HG03108 (cell line): ENCODE results near the gene SLAMF6.
"Not testable (repeated sequence)": the region's sequence is repeated elsewhere in the genome, so short reads cannot be mapped to it uniquely, and the experiment has no call there.

Source experiments
- ATAC-seq: cut with Tn5 transposase; IDR thresholded peaks from one replicate; pipeline ENCODE4 v1.9.1; 2021; ENCODE audit warnings: moderate library complexity; ENCODE audit not compliant: unreplicated experiment

The SLAMF6 gene

DNA sequence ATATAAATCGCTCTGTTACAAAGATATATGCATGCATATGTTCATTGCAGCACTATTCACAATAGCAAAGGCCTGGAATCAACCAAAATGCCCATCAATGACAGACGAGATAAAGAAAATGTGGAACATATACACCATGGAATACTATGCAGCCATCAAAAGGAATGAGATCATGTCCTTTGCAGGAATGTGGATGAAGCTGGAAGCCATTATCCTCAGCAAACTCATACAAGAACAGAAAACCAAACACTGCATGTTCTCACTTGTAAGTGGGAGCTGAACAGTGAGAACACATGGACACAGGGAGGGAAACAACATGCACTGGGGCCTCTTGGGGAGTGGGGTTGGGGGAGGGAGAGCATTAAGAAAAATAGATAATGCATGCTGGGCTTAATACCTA, 5.5 kb downstream of the SLAMF6 start:
- ATAC-seq: not testable (repeated sequence)

- ATAC-seq: not testable (repeated sequence)
Observed at GRCh38 chr1:160515908-160516307, 7.1 kb downstream of the SLAMF6 start.

- ATAC-seq: no peak
Observed at GRCh38 chr1:160504651-160505050, 18.4 kb downstream of the SLAMF6 start.

DNA sequence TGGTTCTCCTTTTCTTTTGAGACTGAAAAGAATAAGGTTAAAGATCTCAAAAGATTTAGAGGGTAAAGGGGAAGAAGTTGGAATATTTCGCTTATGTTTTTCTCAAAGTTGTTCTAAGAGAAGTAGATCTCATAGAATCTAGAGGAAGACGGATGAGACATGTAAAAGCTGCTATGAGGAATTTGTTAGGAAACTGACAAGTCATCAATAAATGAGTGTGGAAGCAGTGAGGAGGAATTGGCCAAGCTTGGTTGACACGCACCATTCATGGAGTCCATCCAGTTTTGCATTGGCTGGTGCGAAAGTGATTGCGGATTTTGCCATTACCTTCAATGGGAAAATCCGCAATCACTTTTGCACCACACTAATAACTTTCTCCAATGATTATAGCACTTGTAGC, 20.0 kb downstream of the SLAMF6 start:
- no peak for ATAC-seq

- ATAC-seq: no peak
Observed at GRCh38 chr1:160500321-160500990, 22.6 kb downstream of the SLAMF6 start.

GRCh38 chr1:160499631-160500030, 23.4 kb downstream of the SLAMF6 start:
- no peak for ATAC-seq

DNA sequence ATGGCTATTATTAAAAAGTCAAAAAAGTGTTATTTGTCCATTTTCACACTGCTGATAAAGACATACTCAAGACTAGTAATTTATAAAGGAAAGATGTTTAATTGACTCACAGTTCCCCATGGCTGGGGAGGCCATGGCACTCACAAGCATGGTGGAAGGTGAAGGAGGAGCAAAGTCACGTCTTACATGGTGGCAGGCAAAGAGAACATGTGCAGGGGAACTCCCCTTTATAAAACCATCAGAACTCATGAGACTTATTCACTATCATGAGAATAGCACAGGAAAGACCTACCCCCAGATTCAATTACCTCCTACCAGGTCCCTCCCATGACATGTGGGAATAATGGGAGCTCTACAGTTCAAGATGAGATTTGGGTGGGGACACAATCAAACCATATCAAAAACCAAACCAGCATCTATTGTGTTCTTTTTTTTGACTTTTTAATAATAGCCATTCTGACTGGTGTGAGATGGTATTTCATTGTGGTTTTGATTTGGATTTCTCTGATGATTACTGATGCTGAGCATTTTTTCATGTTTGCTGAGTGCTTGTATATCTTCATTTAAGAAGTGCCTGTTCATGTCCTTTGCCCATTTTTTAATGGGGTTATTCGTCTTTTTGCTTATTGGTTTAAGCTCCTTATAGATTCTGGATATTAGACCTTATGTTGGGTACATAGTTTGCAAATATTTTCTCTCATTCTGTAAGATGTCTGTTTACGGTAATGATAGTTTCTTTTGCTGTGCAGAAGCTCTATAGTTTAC, 24.6 kb downstream of the SLAMF6 start:
- not testable (repeated sequence) for ATAC-seq

GRCh38 chr1:160496334-160496733, 26.7 kb downstream of the SLAMF6 start:
- no peak for ATAC-seq

- no peak for ATAC-seq
Observed at GRCh38 chr1:160494620-160495019, 28.4 kb downstream of the SLAMF6 start.

- ATAC-seq: no peak
Observed at GRCh38 chr1:160492617-160493016, 30.4 kb downstream of the SLAMF6 start.

DNA sequence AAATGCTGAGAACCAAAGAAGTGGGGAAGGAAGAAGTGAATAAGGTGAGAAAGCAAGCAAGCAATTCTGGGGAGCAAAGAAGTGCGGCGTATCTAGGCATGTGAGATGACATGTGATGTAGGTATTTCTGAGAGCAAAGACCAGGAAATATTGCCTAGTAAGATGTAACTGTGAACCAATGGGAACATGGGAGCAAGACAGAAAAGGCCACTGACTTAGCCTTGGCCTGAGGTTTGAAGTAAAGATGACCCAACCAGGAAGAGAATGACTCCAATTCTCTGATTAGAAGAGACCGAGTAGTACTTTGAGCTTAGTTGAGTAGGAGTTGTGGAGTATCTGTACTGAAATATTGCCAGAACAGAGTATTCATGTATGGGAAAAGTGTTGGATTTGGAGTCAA, 31.1 kb downstream of the SLAMF6 start:
- no peak for ATAC-seq

DNA sequence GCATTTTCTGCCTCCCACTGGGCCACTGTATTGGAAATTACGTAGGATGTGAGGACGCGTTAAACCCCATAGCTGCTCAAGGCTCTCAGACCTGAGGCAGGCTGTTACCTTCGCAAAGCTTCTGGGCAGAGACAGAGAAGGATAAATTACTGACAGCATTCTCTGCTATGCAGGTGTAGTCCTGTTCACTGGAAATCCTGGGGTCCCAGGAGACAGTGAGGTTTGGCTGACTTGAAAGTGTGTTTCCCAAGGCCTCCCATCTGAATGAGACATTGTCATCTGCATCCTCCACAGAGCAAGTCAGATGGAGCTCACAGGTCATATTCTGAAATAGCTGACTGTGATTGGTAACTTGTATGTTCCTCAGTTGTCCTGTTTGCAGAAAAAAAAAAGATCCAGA, 32.0 kb downstream of the SLAMF6 start:
- ATAC-seq: no peak

GRCh38 chr1:160489513-160490261, 33.4 kb downstream of the SLAMF6 start:
- no peak for ATAC-seq

- peak; percentile 49 for ATAC-seq
Observed at GRCh38 chr1:160488347-160489058, 34.6 kb downstream of the SLAMF6 start.

DNA sequence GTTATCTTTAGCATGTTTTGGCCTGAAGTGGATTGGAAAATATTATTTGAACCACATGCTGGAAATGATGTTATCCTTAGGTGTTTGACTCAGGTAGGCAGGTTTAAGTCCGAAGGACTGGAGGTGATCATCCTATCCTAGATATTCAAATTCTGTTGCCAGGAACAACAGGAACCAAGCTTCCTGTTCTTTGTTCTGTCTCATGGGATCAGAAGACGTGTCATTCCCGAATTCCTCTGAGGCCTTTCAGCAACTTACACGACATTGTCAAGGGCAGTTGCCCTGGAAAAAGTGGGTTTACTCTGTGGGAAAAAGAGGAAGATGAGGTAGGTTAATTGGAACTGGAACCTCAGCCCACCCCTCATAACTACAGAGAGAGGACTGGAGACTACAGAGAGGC, 36.6 kb downstream of the SLAMF6 start:
- no peak for ATAC-seq

GRCh38 chr1:160483505-160484185, 39.4 kb downstream of the SLAMF6 start:
- no peak for ATAC-seq

DNA sequence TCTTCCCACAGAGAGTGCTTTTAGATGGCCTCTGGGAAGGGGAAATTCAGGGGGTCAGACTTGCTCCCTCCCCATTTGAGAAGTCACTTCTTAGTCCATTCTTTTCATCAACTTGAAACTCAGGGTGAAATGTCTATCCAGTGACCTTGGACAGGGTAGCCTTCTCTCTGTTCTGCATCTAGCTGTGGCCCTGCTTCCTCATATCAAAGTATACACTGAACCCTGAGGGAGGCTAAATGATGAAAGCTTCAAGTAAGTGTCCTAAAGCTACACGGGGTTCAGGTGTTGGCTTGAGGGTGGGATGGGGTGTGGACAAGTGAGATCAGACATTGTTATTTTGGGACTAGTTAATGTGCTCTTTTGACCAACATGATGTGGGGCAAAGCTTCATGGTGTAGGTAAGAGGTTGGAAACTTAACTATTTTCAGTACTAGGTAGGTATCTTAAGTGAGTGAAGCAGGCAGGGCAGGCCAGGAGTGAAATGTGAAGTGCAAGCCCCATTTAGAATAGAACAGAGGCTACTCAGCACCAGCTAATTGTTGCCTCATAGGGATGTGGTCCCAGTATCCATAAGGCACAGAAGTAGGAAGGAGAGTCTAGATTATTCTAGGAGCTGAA, 41.0 kb downstream of the SLAMF6 start:
- no peak for ATAC-seq

DNA sequence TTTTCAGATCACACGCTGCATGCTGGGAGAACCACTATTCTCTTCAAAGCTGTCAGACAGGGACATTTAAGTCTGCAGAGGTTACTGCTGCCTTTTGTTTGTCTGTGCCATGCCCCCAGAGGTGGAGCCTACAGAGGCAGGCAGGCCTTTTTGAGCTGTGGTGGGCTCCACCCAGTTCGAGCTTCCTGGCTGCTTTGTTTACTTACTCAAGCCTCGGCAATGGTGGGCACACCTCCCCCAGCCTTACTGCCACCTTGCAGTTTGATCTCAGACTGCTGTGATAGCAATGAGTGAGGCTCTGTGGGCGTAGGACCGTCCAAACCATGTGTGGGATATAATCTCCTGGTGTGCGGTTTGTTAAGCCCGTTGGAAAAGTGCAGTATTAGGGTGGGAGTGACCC, 42.3 kb downstream of the SLAMF6 start:
- ATAC-seq: not testable (repeated sequence)

DNA sequence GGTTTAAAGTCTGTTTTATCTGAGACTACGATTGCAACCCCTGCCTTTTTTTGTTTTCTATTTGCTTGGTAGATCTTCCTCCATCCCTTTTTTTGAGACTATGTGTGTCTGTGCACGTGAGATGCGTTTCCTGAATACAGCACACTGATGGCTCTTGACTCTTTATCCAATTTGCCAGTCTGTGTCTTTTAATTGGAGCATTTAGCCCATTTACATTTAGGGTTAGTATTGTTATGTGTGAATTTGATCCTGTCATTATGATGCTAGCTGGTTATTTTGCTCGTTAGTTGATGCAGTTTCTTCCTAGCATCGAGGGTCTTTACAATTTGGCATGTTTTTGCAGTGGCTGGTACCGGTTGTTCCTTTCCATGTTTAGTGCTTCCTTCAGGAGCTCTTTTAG, 44.0 kb downstream of the SLAMF6 start:
- ATAC-seq: not testable (repeated sequence)
